SH-SY5Y (cell line): ENCODE data around the gene HS3ST5.

ENCODE experiments used
- GATA2 ChIP-seq: IDR thresholded peaks from 2 replicates; pipeline ENCODE4 v1.6.1; 2011; ENCODE audit warnings: mild to moderate bottlenecking, low read depth, low read length
- GATA3 ChIP-seq: IDR thresholded peaks from 2 replicates; pipeline ENCODE4 v1.6.1; 2011; ENCODE audit warnings: low read depth, mild to moderate bottlenecking, low read length, moderate library complexity

DNA sequence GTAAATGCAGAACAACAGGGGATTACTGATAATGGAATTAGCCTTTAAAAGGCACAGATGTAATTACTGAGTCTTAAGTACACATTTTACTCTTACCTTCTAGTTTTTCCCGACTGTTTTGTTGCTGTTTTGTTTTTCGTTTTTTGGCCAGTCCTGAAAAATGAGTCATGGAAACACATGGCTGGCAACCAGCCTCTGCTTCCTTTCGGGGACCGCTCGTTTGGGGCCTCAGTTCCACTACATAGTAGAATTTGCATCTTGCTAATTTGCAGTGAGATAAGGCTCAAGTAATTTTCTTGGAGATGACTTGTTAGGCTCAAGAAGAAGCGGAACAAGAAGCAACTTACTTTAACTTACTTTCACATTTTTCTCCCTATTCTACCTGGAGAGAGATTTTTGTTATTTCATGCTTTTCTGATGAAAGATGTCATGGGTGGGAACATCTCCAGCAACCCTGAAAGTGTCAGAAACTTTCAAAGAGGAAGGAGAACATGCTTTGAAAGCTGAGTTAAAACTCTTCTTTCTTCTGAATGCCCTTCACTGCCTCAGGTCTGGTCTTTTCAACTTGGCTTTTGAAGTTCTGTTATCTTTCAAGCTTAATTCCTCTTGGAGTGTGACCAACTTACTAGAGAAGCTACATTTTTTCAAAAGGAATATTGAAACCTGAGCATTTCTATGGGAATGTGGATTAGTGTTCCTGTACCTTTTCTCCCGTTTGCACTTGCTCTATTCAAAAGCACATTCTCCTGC is 300.4 kb downstream of the HS3ST5 start:
- TF ChIP-seq GATA2 (no peak), GATA3 (no peak)
